Endothelial cell of umbilical vein (primary cell): Measurements from ENCODE around the gene FAM171A2. TPM values are rescaled to one million over a fixed set of nuclear protein-coding genes. Genes with fewer than 3 reads are reported as not detected.
"Not testable (repeated sequence)": the region's sequence is repeated elsewhere in the genome, so short reads cannot be mapped to it uniquely, and the experiment has no call there.

Experiments
- BruUV-seq: library from RNA; stranded (reverse); fragments of 400-500 nt; replicated peaks from 2 replicates; lab custom pipeline; 2021; lab: Mats Ljungman, UMichigan
- CTCF ChIA-PET: fragments of 300-600, 350-600 bp; sonication (Branson Sonifier 250); formaldehyde crosslinking; loops from one replicate; lab custom pipeline; 2021; ENCODE audit warnings: antibody characterized with exemption, inconsistent platforms; lab: Charles Lee
- POLR2A ChIA-PET: fragments of 300-600, 350-600 bp; sonication (Branson Sonifier 250); formaldehyde crosslinking; loops from one replicate; lab custom pipeline; 2021; ENCODE audit warnings: antibody characterized with exemption, inconsistent platforms; lab: Charles Lee
- DNase-seq: peaks from one replicate; pipeline ENCODE4 v3.0.0-alpha.2; 2011; ENCODE audit warnings: low read depth, low spot score
- FAIRE-seq: peaks from 2 replicates; lab custom pipeline; 2011; peaks lifted over from hg19 to GRCh38; lab: Jason Lieb, UNC
- H2AFZ ChIP-seq: 2 replicates; pipeline ENCODE4 v1.6.0; 2012; ENCODE audit warnings: low read depth, low read length, control low read depth, inconsistent platforms
- H3K27ac ChIP-seq: 2 replicates; pipeline ENCODE4 v1.5.1; 2011; ENCODE audit warnings: low read depth, mild to moderate bottlenecking, control low read depth, low read length, moderate library complexity; ENCODE audit not compliant: insufficient read depth
- H3K27me3 ChIP-seq, 2 experiments: 2 replicates each; pipeline versions ENCODE4 v1.6.0 to v1.6.1; 2011; ENCODE audit warnings: low read length in 2 of 2, mixed read lengths in 1 of 2; ENCODE audit not compliant: control insufficient read depth in 2 of 2, insufficient read depth in 2 of 2
- H3K36me3 ChIP-seq, 2 experiments: 2 replicates in 1 of 2; 3 replicates in 1 of 2; pipeline ENCODE4 v1.5.1; 2011; ENCODE audit warnings: low read length in 2 of 2, mild to moderate bottlenecking in 1 of 2, moderate library complexity in 1 of 2; ENCODE audit not compliant: control insufficient read depth in 2 of 2, insufficient read depth in 2 of 2; ENCODE audit errors: extremely low read depth in 1 of 2
- H3K4me1 ChIP-seq: 3 replicates; pipeline ENCODE4 v1.5.1; 2011; ENCODE audit warnings: mild to moderate bottlenecking, low read length; ENCODE audit not compliant: control insufficient read depth, insufficient read depth; ENCODE audit errors: extremely low read depth
- H3K4me2 ChIP-seq: 2 replicates; pipeline ENCODE4 v1.6.1; 2011; ENCODE audit warnings: low read length, control low read depth, mixed read lengths; ENCODE audit not compliant: insufficient read depth
- H3K4me3 ChIP-seq, 3 experiments: fragments of 200-600 bp in 1 of 3; sonication (generic), shearing (Covaris generic) in 1 of 3; replicated peaks in 1 of 3; 2 replicates each; pipeline ENCODE4 v1.5.1; 2011 to 2016; ENCODE audit warnings: control low read depth in 3 of 3, low read length in 3 of 3, mild to moderate bottlenecking in 2 of 3, inconsistent platforms in 1 of 3, low read depth in 1 of 3, moderate library complexity in 1 of 3; ENCODE audit not compliant: insufficient read depth in 1 of 3
- H3K79me2 ChIP-seq: 2 replicates; pipeline ENCODE4 v1.6.0; 2012; ENCODE audit warnings: low read length, inconsistent platforms; ENCODE audit not compliant: control insufficient read depth, insufficient read depth
- H3K9ac ChIP-seq: replicated peaks from 2 replicates; pipeline ENCODE3; 2011; ENCODE audit warnings: low read length, control low read depth; ENCODE audit not compliant: insufficient read depth; ENCODE audit errors: extremely low read depth
- H3K9me1 ChIP-seq: replicated peaks from 3 replicates; pipeline ENCODE4 v1.6.0; 2011; ENCODE audit warnings: mild to moderate bottlenecking, low read length; ENCODE audit not compliant: control insufficient read depth, insufficient read depth; ENCODE audit errors: extremely low read depth
- H3K9me3 ChIP-seq: replicated peaks from 2 replicates; pipeline ENCODE4 v1.5.1; 2012; ENCODE audit warnings: low read length, inconsistent platforms; ENCODE audit not compliant: control insufficient read depth, insufficient read depth
- H4K20me1 ChIP-seq: replicated peaks from 2 replicates; pipeline ENCODE3; 2011; ENCODE audit warnings: mild to moderate bottlenecking, low read length; ENCODE audit not compliant: control insufficient read depth, insufficient read depth; ENCODE audit errors: extremely low read depth
- dilution Hi-C: fragments of 300-500 bp; cut with MboI; formaldehyde crosslinking; loops from one replicate; pipeline ENCODE4 v1.15.0; 2019; ENCODE audit warnings: low sequenced_read_pairs; ENCODE audit not compliant: extremely low pct_ligation_motif_present
- intact Hi-C: fragments of 100-400 bp; cut with micrococcal nuclease; formaldehyde crosslinking; loops from one replicate; pipeline ENCODE4 v1.10.0; 2022
- polyA plus RNA-seq, 4 experiments: library from polyadenylated mRNA; depleted of rRNA in 3 of 4; stranded (reverse) in 3 of 4; unstranded in 1 of 4; fragments of >200 nt; gene quantifications; 2 replicates each; pipeline versions ENCODE4 v1.2.1 to v1.2.3, GENCODE V29; 2011 to 2012; ENCODE audit warnings: missing spikeins in 1 of 4
- total RNA-seq: library from RNA; stranded (reverse); gene quantifications from 2 replicates; pipeline ENCODE4 v1.2.3, GENCODE V29; 2021

The FAM171A2 gene
- total and polyA plus RNA-seq, 2 donors (not counting 3 experiments of a cell fraction or from before 2014, with no cell fraction given) = 11.3 to 13.4 TPM

- DNase-seq, H3K9me1 ChIP-seq, H3K36me3 ChIP-seq, dilution Hi-C loops, BruUV-seq, H3K9me3 ChIP-seq, H3K79me2 ChIP-seq, H3K4me2 ChIP-seq, H2AFZ ChIP-seq, H3K27me3 ChIP-seq, H3K27ac ChIP-seq, FAIRE-seq, H4K20me1 ChIP-seq, POLR2A ChIA-PET, H3K4me1 ChIP-seq, H3K4me3 ChIP-seq, H3K9ac ChIP-seq, intact Hi-C loops: not testable (repeated sequence)
- CTCF ChIA-PET = interaction anchor here (0.5 to 1.7 kb wide), 3 partner anchors 16 to 154 kb away, joined by 3 to 6 read pairs (median 3); no protein-coding TSS in a partner anchor
Observed at GRCh38 chr17:44369414-44370023, 5.9 kb upstream of the FAM171A2 start.

- intact Hi-C loops, BruUV-seq, H3K4me2 ChIP-seq, H3K9me1 ChIP-seq, DNase-seq, H3K4me1 ChIP-seq, FAIRE-seq, H3K9ac ChIP-seq, dilution Hi-C loops, H3K27me3 ChIP-seq, POLR2A ChIA-PET, H3K4me3 ChIP-seq, H3K79me2 ChIP-seq, H3K9me3 ChIP-seq, H3K27ac ChIP-seq, H3K36me3 ChIP-seq, H4K20me1 ChIP-seq, H2AFZ ChIP-seq: not testable (repeated sequence)
- CTCF ChIA-PET = interaction anchor here (0.7 to 2.8 kb wide), 2 partner anchors 8 to 16 kb away, joined by 3 to 14 read pairs; no protein-coding TSS in a partner anchor
Observed at GRCh38 chr17:44368391-44369243, 5.0 kb upstream of the FAM171A2 start.
